ENCODE measurements around the gene RHEB.

GRCh38 chr7:151559557-151560183 lies 40.0 kb upstream of the RHEB start:
- TF ChIP-seq, protein P1, sequence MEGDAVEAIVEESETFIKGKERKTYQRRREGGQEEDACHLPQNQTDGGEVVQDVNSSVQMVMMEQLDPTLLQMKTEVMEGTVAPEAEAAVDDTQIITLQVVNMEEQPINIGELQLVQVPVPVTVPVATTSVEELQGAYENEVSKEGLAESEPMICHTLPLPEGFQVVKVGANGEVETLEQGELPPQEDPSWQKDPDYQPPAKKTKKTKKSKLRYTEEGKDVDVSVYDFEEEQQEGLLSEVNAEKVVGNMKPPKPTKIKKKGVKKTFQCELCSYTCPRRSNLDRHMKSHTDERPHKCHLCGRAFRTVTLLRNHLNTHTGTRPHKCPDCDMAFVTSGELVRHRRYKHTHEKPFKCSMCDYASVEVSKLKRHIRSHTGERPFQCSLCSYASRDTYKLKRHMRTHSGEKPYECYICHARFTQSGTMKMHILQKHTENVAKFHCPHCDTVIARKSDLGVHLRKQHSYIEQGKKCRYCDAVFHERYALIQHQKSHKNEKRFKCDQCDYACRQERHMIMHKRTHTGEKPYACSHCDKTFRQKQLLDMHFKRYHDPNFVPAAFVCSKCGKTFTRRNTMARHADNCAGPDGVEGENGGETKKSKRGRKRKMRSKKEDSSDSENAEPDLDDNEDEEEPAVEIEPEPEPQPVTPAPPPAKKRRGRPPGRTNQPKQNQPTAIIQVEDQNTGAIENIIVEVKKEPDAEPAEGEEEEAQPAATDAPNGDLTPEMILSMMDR (IDR thresholded peaks at IDR 0.05), result no peak
- TF ChIP-seq RXRA (IDR thresholded peaks at IDR 0.05; ENCODE audit: borderline replicate concordance, low read depth), result no peak
- TF ChIP-seq SIN3A (IDR thresholded peaks at IDR 0.05; ENCODE audit: borderline replicate concordance, low read depth, low read length), result no peak
- TF ChIP-seq FOXM1 (IDR thresholded peaks at IDR 0.05; ENCODE audit: low read depth), result no peak
- TF ChIP-seq TCF12 (IDR thresholded peaks at IDR 0.05), result no peak
- no peak for TF ChIP-seq POLR2AphosphoS5 (IDR thresholded peaks at IDR 0.05; ENCODE audit: low read depth, low read length)
- TF ChIP-seq ZBTB33 (IDR thresholded peaks at IDR 0.05; ENCODE audit: borderline replicate concordance, low read depth), result no peak
- no peak for TF ChIP-seq IRF3 (IDR thresholded peaks at IDR 0.05; ENCODE audit: low read depth, low read length)
- no peak for TF ChIP-seq PBX3 (IDR thresholded peaks at IDR 0.05)
- no peak for TF ChIP-seq RFX5 (IDR thresholded peaks at IDR 0.05; ENCODE audit: low read length)
